Measurements from ENCODE around the gene RYR2. TPM values are rescaled to one million over a fixed set of nuclear protein-coding genes. Genes with fewer than 3 reads are reported as not detected.

The RYR2 gene
- total RNA-seq, 1 donor from 2014 or later: 8.7 TPM

GRCh38 chr1:237440346-237440745 is 398.4 kb downstream of the RYR2 start:
- intact Hi-C loops (cut with micrococcal nuclease): no loop called here
- Mint-ChIP-seq H3K27ac (no peak overlapping the region), H3K4me1 (ENCODE audit: low read depth) (peaks cover 4% of the 10 kb centered on the region)

DNA sequence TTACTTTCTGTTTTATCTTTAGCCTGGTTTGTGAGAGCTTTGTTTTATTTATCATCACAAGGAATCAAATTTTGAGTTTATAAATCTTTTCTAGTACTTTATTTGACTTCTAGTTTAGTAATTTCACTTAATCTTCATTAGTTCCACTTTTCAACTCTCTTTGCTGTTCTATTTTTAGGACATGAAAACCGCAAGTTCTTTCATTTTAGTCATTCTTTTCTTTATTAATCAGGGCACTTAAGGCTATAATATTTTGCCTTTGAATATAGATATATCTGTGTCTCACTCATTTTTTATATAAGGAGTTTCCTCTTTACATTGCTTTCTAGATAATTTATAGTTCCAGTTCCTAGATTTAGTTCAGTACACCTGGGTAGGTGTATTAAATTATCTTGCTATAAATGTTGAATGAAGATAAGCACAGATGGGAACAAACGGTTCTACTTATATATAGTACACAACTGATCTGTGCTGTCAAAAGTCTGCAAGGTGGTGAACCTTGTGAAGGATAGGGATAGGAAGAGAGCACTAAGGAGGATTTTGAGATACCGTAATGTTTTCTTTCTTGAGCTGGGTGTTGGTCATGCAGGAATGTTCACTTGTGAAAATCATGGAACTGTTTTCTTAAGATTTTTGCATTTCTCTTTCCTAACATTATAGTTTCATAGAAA is 402.3 kb downstream of the RYR2 start:
- no peak for DNase-seq (ENCODE audit: low spot score)
- intact Hi-C loops (cut with micrococcal nuclease): no loop called here
- Mint-ChIP-seq H3K36me3 (ENCODE audit: low read depth) (no peaks in the 10 kb centered on the region), H3K9me3 (no peaks in the 10 kb centered on the region), H3K27me3 (ENCODE audit: low read depth) (no peaks in the 10 kb centered on the region), H3K27ac (no peak overlapping the region), H3K4me1 (ENCODE audit: low read depth) (peaks cover 4% of the 10 kb centered on the region), H3K4me3 (ENCODE audit: low read depth) (no peak overlapping the region)

More at GRCh38 chr1:237440346-237440745, 398.4 kb downstream of the RYR2 start:
- no peak for DNase-seq (ENCODE audit: low spot score)
- Mint-ChIP-seq H3K27me3 (ENCODE audit: low read depth) (no peaks in the 10 kb centered on the region), H3K9me3 (no peaks in the 10 kb centered on the region), H3K36me3 (ENCODE audit: low read depth) (no peaks in the 10 kb centered on the region), H3K4me3 (ENCODE audit: low read depth) (no peak overlapping the region)

- Mint-ChIP-seq H3K36me3 (ENCODE audit: low read depth) (no peaks in the 10 kb centered on the region), H3K27me3 (ENCODE audit: low read depth) (no peaks in the 10 kb centered on the region), H3K4me1 (ENCODE audit: low read depth) (peaks cover 4% of the 10 kb centered on the region), H3K9me3 (no peaks in the 10 kb centered on the region), H3K4me3 (ENCODE audit: low read depth) (no peak overlapping the region), H3K27ac (no peak overlapping the region)
- intact Hi-C loops (cut with micrococcal nuclease): no loop called here
- DNase-seq (ENCODE audit: low spot score): no peak
These were observed 406.1 kb downstream of the RYR2 start for GRCh38 chr1:237448042-237448441.

GRCh38 chr1:237457573-237457972 is 415.6 kb downstream of the RYR2 start:
- Mint-ChIP-seq H3K27me3 (ENCODE audit: low read depth) (no peaks in the 10 kb centered on the region), H3K4me1 (ENCODE audit: low read depth) (no peaks in the 10 kb centered on the region), H3K36me3 (ENCODE audit: low read depth) (no peaks in the 10 kb centered on the region), H3K9me3 (no peaks in the 10 kb centered on the region), H3K4me3 (ENCODE audit: low read depth) (no peak overlapping the region), H3K27ac (no peak overlapping the region)
- intact Hi-C loops (cut with micrococcal nuclease): no loop called here
- DNase-seq (ENCODE audit: low spot score): no peak

- intact Hi-C loops (cut with micrococcal nuclease): no loop called here
- Mint-ChIP-seq H3K27ac (no peak overlapping the region), H3K36me3 (ENCODE audit: low read depth) (no peaks in the 10 kb centered on the region), H3K27me3 (ENCODE audit: low read depth) (no peaks in the 10 kb centered on the region), H3K9me3 (no peaks in the 10 kb centered on the region), H3K4me1 (ENCODE audit: low read depth) (no peaks in the 10 kb centered on the region), H3K4me3 (ENCODE audit: low read depth) (no peak overlapping the region)
- DNase-seq (ENCODE audit: low spot score): no peak
These were observed 425.3 kb downstream of the RYR2 start for GRCh38 chr1:237467320-237467719.

GRCh38 chr1:237470712-237471338 is 428.8 kb downstream of the RYR2 start:
- Mint-ChIP-seq H3K4me3 (ENCODE audit: low read depth) (no peak overlapping the region), H3K27me3 (ENCODE audit: low read depth) (no peaks in the 10 kb centered on the region), H3K4me1 (ENCODE audit: low read depth) (no peaks in the 10 kb centered on the region), H3K36me3 (ENCODE audit: low read depth) (no peaks in the 10 kb centered on the region), H3K27ac (no peak overlapping the region), H3K9me3 (no peaks in the 10 kb centered on the region)
- intact Hi-C loops (cut with micrococcal nuclease): no loop called here
- no peak for DNase-seq (ENCODE audit: low spot score)

DNA sequence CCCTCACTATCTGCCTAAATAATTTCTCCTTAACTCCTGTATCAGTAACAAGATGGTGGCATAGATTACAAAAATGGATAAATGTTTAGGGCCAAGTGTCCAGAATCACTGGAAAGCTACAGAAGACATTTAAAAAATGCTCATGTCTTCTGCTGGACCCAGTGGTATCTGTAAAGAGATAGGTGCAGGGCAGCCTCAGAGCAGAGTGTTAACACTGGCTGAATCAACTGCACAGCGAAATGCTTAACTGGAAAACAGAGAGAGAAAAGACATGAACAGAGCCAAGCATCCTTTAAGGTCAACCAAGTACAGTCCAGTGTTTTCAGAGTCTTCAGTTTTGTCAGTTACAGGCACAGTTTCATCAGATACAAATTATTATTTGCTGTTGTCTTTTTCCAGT is 429.4 kb downstream of the RYR2 start:
- Mint-ChIP-seq H3K4me3 (ENCODE audit: low read depth) (no peak overlapping the region), H3K4me1 (ENCODE audit: low read depth) (no peaks in the 10 kb centered on the region), H3K27ac (no peak overlapping the region), H3K27me3 (ENCODE audit: low read depth) (no peaks in the 10 kb centered on the region), H3K9me3 (no peaks in the 10 kb centered on the region), H3K36me3 (ENCODE audit: low read depth) (no peaks in the 10 kb centered on the region)
- DNase-seq (ENCODE audit: low spot score): no peak
- intact Hi-C loops (cut with micrococcal nuclease): no loop called here

DNA sequence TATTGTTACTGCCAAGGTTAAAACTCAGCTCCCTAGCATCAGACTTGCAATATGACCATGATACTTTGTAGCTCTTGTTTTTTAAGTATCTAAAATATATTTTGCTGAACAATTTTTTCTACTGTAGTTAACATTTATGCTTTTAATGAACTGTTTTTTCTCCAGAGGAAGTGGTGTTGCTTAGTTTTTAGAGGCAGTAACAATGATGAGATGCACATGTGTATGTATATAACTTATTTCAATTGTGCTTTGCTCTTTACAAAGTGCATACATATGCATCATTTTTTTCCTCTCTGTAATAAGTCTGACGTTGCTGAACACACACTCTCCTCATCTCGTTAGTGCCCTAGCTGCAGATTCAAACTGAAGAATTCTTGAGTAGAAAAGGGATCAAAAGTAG is 430.0 kb downstream of the RYR2 start:
- Mint-ChIP-seq H3K27ac (no peak overlapping the region), H3K36me3 (ENCODE audit: low read depth) (no peaks in the 10 kb centered on the region)

DNA sequence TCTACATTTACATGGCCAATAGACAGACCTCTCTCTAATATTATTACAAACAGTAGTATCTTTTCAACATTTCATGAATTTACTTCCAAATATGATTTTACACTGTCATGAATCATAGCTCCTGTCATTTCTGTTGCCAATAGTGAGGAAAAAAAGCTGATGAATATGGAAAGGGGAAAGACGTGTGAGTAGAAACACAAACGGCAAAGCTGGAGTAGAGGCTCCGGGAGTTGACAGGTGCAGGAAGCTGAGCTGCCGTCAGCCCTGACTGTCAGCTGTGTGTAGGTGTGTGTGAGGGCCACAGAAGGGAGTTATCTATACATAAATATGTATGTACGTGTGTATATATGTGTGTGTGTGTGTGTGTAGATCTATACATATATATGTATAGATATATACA is 431.9 kb downstream of the RYR2 start:
- no peak for DNase-seq (ENCODE audit: low spot score)
- Mint-ChIP-seq H3K4me3 (ENCODE audit: low read depth) (no peak overlapping the region), H3K27me3 (ENCODE audit: low read depth) (no peaks in the 10 kb centered on the region), H3K27ac (no peak overlapping the region), H3K4me1 (ENCODE audit: low read depth) (no peaks in the 10 kb centered on the region), H3K9me3 (no peaks in the 10 kb centered on the region), H3K36me3 (ENCODE audit: low read depth) (no peaks in the 10 kb centered on the region)
- intact Hi-C loops (cut with micrococcal nuclease): no loop called here

More for the DNA sequence above, 430.0 kb downstream of the RYR2 start:
- Mint-ChIP-seq H3K4me3 (ENCODE audit: low read depth) (no peak overlapping the region), H3K9me3 (no peaks in the 10 kb centered on the region), H3K27me3 (ENCODE audit: low read depth) (no peaks in the 10 kb centered on the region), H3K4me1 (ENCODE audit: low read depth) (no peaks in the 10 kb centered on the region)
- intact Hi-C loops (cut with micrococcal nuclease): no loop called here
- DNase-seq (ENCODE audit: low spot score): no peak

- intact Hi-C loops (cut with micrococcal nuclease): no loop called here
- H3K27me3 Mint-ChIP-seq (ENCODE audit: low read depth): no peaks in the 10 kb centered on the region
- H3K27ac Mint-ChIP-seq: no peak overlapping the region
- H3K9me3 Mint-ChIP-seq: no peaks in the 10 kb centered on the region
- H3K4me3 Mint-ChIP-seq (ENCODE audit: low read depth): no peak overlapping the region
- H3K36me3 Mint-ChIP-seq (ENCODE audit: low read depth): no peaks in the 10 kb centered on the region
- no peak for DNase-seq (ENCODE audit: low spot score)
- no peaks in the 10 kb centered on the region for H3K4me1 Mint-ChIP-seq (ENCODE audit: low read depth)
These were observed 436.1 kb downstream of the RYR2 start for GRCh38 chr1:237478082-237478481.

GRCh38 chr1:237478842-237479241 is 436.9 kb downstream of the RYR2 start:
- Mint-ChIP-seq H3K27me3 (ENCODE audit: low read depth) (no peaks in the 10 kb centered on the region), H3K4me1 (ENCODE audit: low read depth) (no peaks in the 10 kb centered on the region), H3K27ac (no peak overlapping the region), H3K4me3 (ENCODE audit: low read depth) (no peak overlapping the region), H3K36me3 (ENCODE audit: low read depth) (no peaks in the 10 kb centered on the region), H3K9me3 (no peaks in the 10 kb centered on the region)
- DNase-seq (ENCODE audit: low spot score): no peak
- intact Hi-C loops (cut with micrococcal nuclease): no loop called here

DNA sequence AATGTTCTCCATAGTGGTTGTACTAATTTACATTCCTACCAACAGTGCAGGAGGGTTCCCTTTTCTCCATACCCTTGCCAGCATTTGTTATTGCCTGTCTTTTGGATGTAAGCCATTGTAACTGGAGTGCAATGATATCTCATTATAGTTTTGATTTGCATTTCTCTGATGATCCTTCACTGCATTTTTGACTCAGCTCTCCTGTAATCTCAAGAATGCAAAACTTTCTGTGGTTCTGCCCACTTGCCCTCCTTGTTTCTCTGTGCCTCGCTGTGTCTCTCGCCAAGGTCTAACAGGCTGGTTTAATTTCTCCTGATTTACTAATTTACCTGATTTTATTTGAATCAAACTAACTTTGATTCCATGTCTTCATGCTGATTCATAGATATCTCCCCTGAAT is 440.8 kb downstream of the RYR2 start:
- Mint-ChIP-seq H3K9me3 (no peaks in the 10 kb centered on the region), H3K36me3 (ENCODE audit: low read depth) (no peaks in the 10 kb centered on the region), H3K27ac (no peak overlapping the region), H3K4me1 (ENCODE audit: low read depth) (no peaks in the 10 kb centered on the region), H3K27me3 (ENCODE audit: low read depth) (no peaks in the 10 kb centered on the region), H3K4me3 (ENCODE audit: low read depth) (no peak overlapping the region)
- intact Hi-C loops (cut with micrococcal nuclease): no loop called here
- no peak for DNase-seq (ENCODE audit: low spot score)

- Mint-ChIP-seq H3K36me3 (ENCODE audit: low read depth) (no peaks in the 10 kb centered on the region), H3K27me3 (ENCODE audit: low read depth) (peaks cover under 1% of the 10 kb centered on the region), H3K27ac (no peak overlapping the region), H3K4me3 (ENCODE audit: low read depth) (no peak overlapping the region), H3K9me3 (no peaks in the 10 kb centered on the region), H3K4me1 (ENCODE audit: low read depth) (no peaks in the 10 kb centered on the region)
- no peak for DNase-seq (ENCODE audit: low spot score)
- intact Hi-C loops (cut with micrococcal nuclease): no loop called here
These were observed 450.4 kb downstream of the RYR2 start for GRCh38 chr1:237492359-237492758.

All from activated T-helper 2 cell treated with anti-CD3 and anti-CD28 coated beads, Interferon-gamma antibody, Interleukin-2, Interleukin-4, amounts not matched to agents 10 μg/mL and 5 μg/mL and 100 μg/mL, durations not matched to agents 14 hours and 24 hours and 36 hours (primary cell).